Left ventricle myocardium inferior (tissue), 1 donor: ENCODE data around the gene CNOT4. TPM values are rescaled to one million over a fixed set of nuclear protein-coding genes. Genes with fewer than 3 reads are reported as not detected.

Experiments
- DNase-seq: peaks from one replicate; pipeline ENCODE4 v3.0.0-alpha.2; 2020
- H3K27ac ChIP-seq: fragments of 200-600 bp; replicated peaks from 2 replicates; pipeline ENCODE4 v1.8.0; 2021
- H3K27me3 ChIP-seq: fragments of 200-600 bp; 2 replicates; pipeline ENCODE4 v1.8.0; 2021; ENCODE audit warnings: low read depth
- H3K36me3 ChIP-seq: fragments of 200-600 bp; 2 replicates; pipeline ENCODE4 v1.8.0; 2021
- H3K4me1 ChIP-seq: fragments of 200-600 bp; 2 replicates; pipeline ENCODE4 v1.8.0; 2021
- H3K4me3 ChIP-seq: fragments of 200-600 bp; 2 replicates; pipeline ENCODE4 v1.8.0; 2021; ENCODE audit warnings: mild to moderate bottlenecking, moderate library complexity
- H3K9me3 ChIP-seq: fragments of 200-600 bp; replicated peaks from 2 replicates; pipeline ENCODE4 v1.8.0; 2021
- intact Hi-C: fragments of 100-400 bp; cut with micrococcal nuclease; formaldehyde crosslinking; loops from one replicate; pipeline ENCODE4 v1.11.0; 2022
- total RNA-seq: library from RNA; stranded (reverse); fragmentation: NEBNext Ultra II Directional; extraction: Animal tissue kit (Norgen Biotek cat#: 25700); gene quantifications from one replicate; pipeline ENCODE4 v1.2.1, GENCODE V29; 2021
- TF ChIP-seq, protein P1 (sequence below): fragments of 200-600 bp; IDR thresholded peaks from 2 replicates; pipeline ENCODE4 v1.8.0; 2021; ENCODE audit warnings: antibody characterized with exemption, mild to moderate bottlenecking, borderline replicate concordance
- donor health status: DM: no; HTN: yes; CAD: no; lungs with severe emphysema.

Gene CNOT4
- total RNA-seq, 1 donor from 2014 or later, result 26.1 TPM

DNA sequence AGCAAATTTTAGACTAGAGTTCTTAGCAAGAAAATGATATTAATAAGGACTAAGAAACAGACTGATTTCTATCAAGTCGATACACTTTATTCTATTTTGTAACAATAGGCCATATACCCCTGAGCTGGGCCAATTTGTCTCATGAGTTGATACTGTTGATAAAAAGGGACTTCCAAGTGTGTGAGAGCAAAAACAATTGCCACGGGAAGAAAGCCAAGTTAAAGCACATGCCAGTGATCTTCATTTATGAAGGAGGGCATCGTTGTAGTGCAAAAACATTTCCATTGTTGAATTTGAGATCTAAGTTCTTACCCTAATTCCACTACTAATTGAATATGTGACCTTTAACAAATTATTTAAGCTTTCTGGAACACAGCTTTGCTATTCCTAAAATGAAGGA, 119.9 kb downstream of the CNOT4 start:
- Histone ChIP-seq H3K27me3 (no peaks in the 10 kb centered on the region), H3K4me3 (no peak overlapping the region), H3K4me1 (peaks cover 41% of the 10 kb centered on the region), H3K27ac (no peak overlapping the region), H3K36me3 (peaks cover 10% of the 10 kb centered on the region), H3K9me3 (no peaks in the 10 kb centered on the region)
- DNase-seq, result no peak
- TF ChIP-seq, protein P1, sequence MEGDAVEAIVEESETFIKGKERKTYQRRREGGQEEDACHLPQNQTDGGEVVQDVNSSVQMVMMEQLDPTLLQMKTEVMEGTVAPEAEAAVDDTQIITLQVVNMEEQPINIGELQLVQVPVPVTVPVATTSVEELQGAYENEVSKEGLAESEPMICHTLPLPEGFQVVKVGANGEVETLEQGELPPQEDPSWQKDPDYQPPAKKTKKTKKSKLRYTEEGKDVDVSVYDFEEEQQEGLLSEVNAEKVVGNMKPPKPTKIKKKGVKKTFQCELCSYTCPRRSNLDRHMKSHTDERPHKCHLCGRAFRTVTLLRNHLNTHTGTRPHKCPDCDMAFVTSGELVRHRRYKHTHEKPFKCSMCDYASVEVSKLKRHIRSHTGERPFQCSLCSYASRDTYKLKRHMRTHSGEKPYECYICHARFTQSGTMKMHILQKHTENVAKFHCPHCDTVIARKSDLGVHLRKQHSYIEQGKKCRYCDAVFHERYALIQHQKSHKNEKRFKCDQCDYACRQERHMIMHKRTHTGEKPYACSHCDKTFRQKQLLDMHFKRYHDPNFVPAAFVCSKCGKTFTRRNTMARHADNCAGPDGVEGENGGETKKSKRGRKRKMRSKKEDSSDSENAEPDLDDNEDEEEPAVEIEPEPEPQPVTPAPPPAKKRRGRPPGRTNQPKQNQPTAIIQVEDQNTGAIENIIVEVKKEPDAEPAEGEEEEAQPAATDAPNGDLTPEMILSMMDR, result no peak
- intact Hi-C loops, result no loop called here

DNA sequence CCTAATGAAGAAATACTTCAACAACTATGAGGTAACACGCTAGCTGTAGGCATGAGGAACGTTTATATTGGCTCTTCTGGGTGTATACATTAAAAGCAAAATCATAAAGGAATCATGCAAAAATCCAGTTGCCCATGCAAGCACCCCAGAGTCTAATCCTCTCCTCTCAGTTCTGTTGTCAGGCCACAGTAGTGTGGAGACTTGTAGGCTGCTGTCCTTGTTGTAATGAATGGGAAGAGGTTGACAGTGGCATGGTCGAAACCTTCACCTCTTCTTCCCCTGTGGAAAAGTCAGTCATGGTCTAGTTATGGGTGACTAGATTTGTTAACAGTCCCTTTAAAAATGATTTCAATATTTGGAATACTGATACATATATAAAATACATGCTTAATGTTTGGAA, 121.3 kb downstream of the CNOT4 start:
- no peaks in the 10 kb centered on the region for H3K27me3 ChIP-seq
- peaks cover 1% of the 10 kb centered on the region for H3K36me3 ChIP-seq
- no peak overlapping the region for H3K27ac ChIP-seq
- no peak overlapping the region for H3K4me3 ChIP-seq
- TF ChIP-seq, protein P1, result no peak
- H3K4me1 ChIP-seq, result peaks cover 41% of the 10 kb centered on the region
- no peaks in the 10 kb centered on the region for H3K9me3 ChIP-seq
- intact Hi-C loops, result no loop called here
- no peak for DNase-seq

DNA sequence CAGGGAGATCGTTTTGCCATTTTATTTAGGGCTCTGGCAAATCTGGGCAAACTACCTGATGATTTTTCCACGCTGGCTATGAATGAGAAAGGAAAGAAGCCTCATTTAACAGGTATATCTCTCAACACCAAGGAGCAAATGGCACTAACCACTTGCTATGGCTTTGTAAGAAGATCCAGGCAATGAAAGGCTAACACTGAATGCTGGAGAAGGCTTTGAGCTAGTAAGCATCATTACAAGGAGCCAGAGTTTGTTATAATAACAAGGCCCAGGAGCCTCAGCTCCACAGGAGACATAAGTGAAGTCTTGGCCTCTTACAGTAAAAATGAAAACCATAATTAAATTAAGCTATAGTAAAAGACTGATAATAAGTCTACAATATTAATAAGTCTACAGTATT, 123.1 kb downstream of the CNOT4 start:
- H3K36me3 ChIP-seq, result no peaks in the 10 kb centered on the region
- intact Hi-C loops, result no loop called here

DNA sequence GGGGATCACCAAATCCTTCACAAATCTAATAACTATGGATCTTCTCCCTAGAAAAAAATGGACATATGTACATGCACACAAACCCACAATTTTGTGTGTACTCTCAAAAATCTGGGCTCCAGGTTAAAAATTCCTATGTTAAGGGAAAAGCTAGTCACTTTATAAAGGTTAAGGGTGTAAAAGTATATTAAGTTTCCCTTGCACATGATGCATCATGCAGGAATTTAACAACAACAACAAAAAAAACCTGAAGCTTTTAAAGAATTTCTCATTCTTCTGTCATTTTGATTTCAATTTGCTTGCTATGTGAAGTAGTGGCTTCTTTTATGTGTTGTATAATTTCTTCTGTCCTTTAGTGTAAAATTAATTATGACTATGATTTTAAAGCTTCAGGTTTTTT, 123.7 kb downstream of the CNOT4 start:
- intact Hi-C loops, result no loop called here
- H3K4me1 ChIP-seq, result peaks cover 46% of the 10 kb centered on the region
- no peak overlapping the region for H3K27ac ChIP-seq
- no peak overlapping the region for H3K4me3 ChIP-seq
- H3K9me3 ChIP-seq, result no peaks in the 10 kb centered on the region
- DNase-seq, result no peak
- TF ChIP-seq, protein P1, result no peak
- no peaks in the 10 kb centered on the region for H3K36me3 ChIP-seq
- no peaks in the 10 kb centered on the region for H3K27me3 ChIP-seq

More for the DNA sequence above, 123.1 kb downstream of the CNOT4 start:
- no peak for DNase-seq
- TF ChIP-seq, protein P1, result no peak
- no peaks in the 10 kb centered on the region for H3K27me3 ChIP-seq
- H3K9me3 ChIP-seq, result no peaks in the 10 kb centered on the region
- no peak overlapping the region for H3K27ac ChIP-seq
- peaks cover 46% of the 10 kb centered on the region for H3K4me1 ChIP-seq
- no peak overlapping the region for H3K4me3 ChIP-seq

DNA sequence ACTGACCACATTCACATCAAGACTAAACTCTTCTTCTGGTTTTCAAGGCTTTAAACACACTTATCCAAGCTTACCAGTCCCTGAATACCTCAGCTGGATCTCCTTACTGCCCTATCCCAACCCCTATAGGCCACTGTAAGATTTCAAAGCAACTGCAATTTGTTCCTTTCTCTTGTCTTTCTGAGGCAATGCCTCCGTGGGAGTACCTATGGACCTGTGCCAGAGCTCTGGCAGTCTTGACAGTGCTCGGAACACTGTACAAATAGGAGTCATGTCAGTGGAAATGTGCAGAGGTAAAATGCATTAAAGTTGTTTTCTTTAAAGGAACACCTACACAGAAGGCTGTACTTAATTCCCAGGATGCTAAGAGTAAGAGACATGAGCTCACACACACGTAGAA, 124.7 kb downstream of the CNOT4 start:
- Histone ChIP-seq H3K9me3 (no peaks in the 10 kb centered on the region), H3K27me3 (no peaks in the 10 kb centered on the region), H3K27ac (no peak overlapping the region), H3K36me3 (no peaks in the 10 kb centered on the region), H3K4me1 (peaks cover 37% of the 10 kb centered on the region), H3K4me3 (no peak overlapping the region)
- intact Hi-C loops, result no loop called here
- peak; percentile 20 for DNase-seq
- TF ChIP-seq, protein P1, result no peak
